Keratinocyte (primary cell): Measurements from ENCODE around the gene LONP2. TPM values are rescaled to one million over a fixed set of nuclear protein-coding genes. Genes with fewer than 3 reads are reported as not detected.

ENCODE experiments used
- DNase-seq: peaks from one replicate; pipeline ENCODE4 v3.0.0-alpha.2; 2011; ENCODE audit warnings: low read depth, missing footprints, low spot score
- FAIRE-seq: peaks from 2 replicates; lab custom pipeline; 2011; peaks lifted over from hg19 to GRCh38; lab: Jason Lieb, UNC
- H2AFZ ChIP-seq: 2 replicates; pipeline ENCODE4 v1.6.0; 2012; ENCODE audit warnings: low read length, control low read depth, inconsistent platforms; ENCODE audit not compliant: control insufficient read depth
- H3K27ac ChIP-seq: 2 replicates; pipeline ENCODE4 v1.5.1; 2011; ENCODE audit warnings: low read length; ENCODE audit not compliant: control insufficient read depth, insufficient read depth
- H3K27me3 ChIP-seq: 3 replicates; pipeline ENCODE4 v1.6.0; 2011; ENCODE audit warnings: low read length; ENCODE audit not compliant: control insufficient read depth, insufficient read depth; ENCODE audit errors: extremely low read depth
- H3K36me3 ChIP-seq, 2 experiments: 2 replicates in 1 of 2; 3 replicates in 1 of 2; pipeline ENCODE4 v1.5.1; 2011; ENCODE audit warnings: low read length in 2 of 2, mild to moderate bottlenecking in 1 of 2; ENCODE audit not compliant: control insufficient read depth in 2 of 2, insufficient read depth in 2 of 2; ENCODE audit errors: extremely low read depth in 1 of 2
- H3K4me1 ChIP-seq: 3 replicates; pipeline ENCODE4 v1.5.1; 2011; ENCODE audit warnings: low read length; ENCODE audit not compliant: control insufficient read depth, insufficient read depth; ENCODE audit errors: extremely low read depth
- H3K4me2 ChIP-seq: 3 replicates; pipeline ENCODE4 v1.6.0; 2011; ENCODE audit warnings: low read depth, low read length; ENCODE audit not compliant: control insufficient read depth, insufficient read depth; ENCODE audit errors: extremely low read depth
- H3K4me3 ChIP-seq, 3 experiments: fragments of 200-600 bp in 1 of 3; sonication (generic) in 1 of 3; 2 replicates in 2 of 3; 3 replicates in 1 of 3; pipeline ENCODE4 v1.5.1; 2011 to 2016; ENCODE audit warnings: low read length in 3 of 3, mild to moderate bottlenecking in 3 of 3, control low read depth in 2 of 3, inconsistent platforms in 1 of 3, low read depth in 1 of 3, mixed read lengths in 1 of 3, mixed run types in 1 of 3, moderate library complexity in 1 of 3; ENCODE audit not compliant: control insufficient read depth in 2 of 3, insufficient read depth in 2 of 3; ENCODE audit errors: extremely low read depth in 1 of 3
- H3K79me2 ChIP-seq: 2 replicates; pipeline ENCODE4 v1.6.0; 2012; ENCODE audit warnings: low read length; ENCODE audit not compliant: control insufficient read depth, insufficient read depth
- H3K9ac ChIP-seq: 3 replicates; pipeline ENCODE4 v1.6.0; 2011; ENCODE audit warnings: low read length; ENCODE audit not compliant: control insufficient read depth, insufficient read depth; ENCODE audit errors: extremely low read depth
- H3K9me1 ChIP-seq: 3 replicates; pipeline ENCODE4 v1.6.0; 2011; ENCODE audit warnings: low read length; ENCODE audit not compliant: control insufficient read depth, insufficient read depth; ENCODE audit errors: extremely low read depth
- H3K9me3 ChIP-seq: 2 replicates; pipeline ENCODE4 v1.5.1; 2012; ENCODE audit warnings: low read depth, low read length; ENCODE audit not compliant: control insufficient read depth
- H4K20me1 ChIP-seq: 3 replicates; pipeline ENCODE4 v1.6.0; 2011; ENCODE audit warnings: low read length; ENCODE audit not compliant: control insufficient read depth, insufficient read depth; ENCODE audit errors: extremely low read depth
- EZH2 ChIP-seq: IDR thresholded peaks from one replicate; pipeline ENCODE4 v1.6.1; 2012; ENCODE audit warnings: inconsistent platforms, mild to moderate bottlenecking, low read length, moderate library complexity
- dilution Hi-C: fragments of 300-500 bp; cut with MboI; formaldehyde crosslinking; loops from one replicate; pipeline ENCODE4 v1.7.0; 2020; ENCODE audit warnings: low sequenced_read_pairs; ENCODE audit not compliant: extremely low pct_ligation_motif_present
- polyA plus RNA-seq, 5 experiments: library from polyadenylated mRNA; depleted of rRNA in 3 of 5; stranded (reverse) in 3 of 5; stranded (forward) in 1 of 5; unstranded in 1 of 5; fragments of >200 nt; gene quantifications; 1 replicate in 1 of 5; 2 replicates in 3 of 5; 3 replicates in 1 of 5; pipeline versions ENCODE4 v1.2.1 to v1.2.3, GENCODE V29; 2011 to 2012; ENCODE audit warnings: missing spikeins in 2 of 5, low read depth in 1 of 5, low replicate concordance in 1 of 5
- TF ChIP-seq, protein P1 (sequence below), 3 experiments: IDR thresholded peaks in 1 of 3; conservative IDR thresholded peaks in 1 of 3; optimal IDR thresholded peaks in 1 of 3; 2 replicates in 2 of 3; 3 replicates in 1 of 3; pipeline versions ENCODE3 to v1.5.1; 2011; ENCODE audit warnings: low read length in 3 of 3, mild to moderate bottlenecking in 3 of 3, moderate library complexity in 2 of 3, control low read depth in 1 of 3, inconsistent platforms in 1 of 3; ENCODE audit not compliant: insufficient read depth in 2 of 3; ENCODE audit errors: extremely low read depth in 1 of 3

The LONP2 gene
- polyA plus RNA-seq, 1 donor (not counting 4 experiments of a cell fraction or from before 2014, with no cell fraction given): 49.4 TPM

DNA sequence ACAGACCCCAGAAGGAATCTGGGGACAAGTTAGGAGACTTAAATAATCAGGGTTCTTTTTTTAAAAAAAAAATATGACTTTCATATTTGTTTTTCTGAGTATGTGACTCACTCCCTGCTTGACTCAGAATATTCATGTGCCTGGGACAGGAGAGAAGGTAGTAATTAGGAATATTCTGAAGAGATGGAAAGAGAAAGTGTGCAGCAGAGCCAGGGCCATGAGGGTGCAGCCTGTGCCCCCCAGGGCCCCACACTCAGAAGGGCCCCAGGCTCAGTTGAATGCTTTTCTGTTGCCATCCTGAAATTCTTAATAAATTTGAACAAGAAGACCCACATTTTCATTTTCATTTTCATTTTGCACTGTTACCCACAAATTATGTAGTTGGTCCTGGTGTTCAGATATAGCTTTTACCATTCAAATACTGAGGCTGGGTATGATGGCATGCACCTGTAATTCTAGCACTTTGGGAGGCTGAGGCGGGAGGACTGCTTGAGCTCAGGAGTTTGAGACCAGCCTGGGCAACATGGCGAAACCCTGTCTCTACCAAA lies 11.5 kb upstream of the LONP2 start:
- no peak overlapping the region for H2AFZ ChIP-seq
- H3K4me2 ChIP-seq: no peak overlapping the region
- H3K79me2 ChIP-seq: no peaks in the 10 kb centered on the region
- no peaks in the 10 kb centered on the region for H3K4me1 ChIP-seq
- no peak overlapping the region for H3K9ac ChIP-seq
- no peaks in the 10 kb centered on the region for H4K20me1 ChIP-seq
- H3K9me1 ChIP-seq: no peaks in the 10 kb centered on the region
- DNase-seq (no peak), FAIRE-seq (no peak)
- dilution Hi-C loops: no loop called here
- H3K4me3 ChIP-seq: no peak overlapping the region
- H3K27me3 ChIP-seq: no peaks in the 10 kb centered on the region
- TF ChIP-seq, protein P1, sequence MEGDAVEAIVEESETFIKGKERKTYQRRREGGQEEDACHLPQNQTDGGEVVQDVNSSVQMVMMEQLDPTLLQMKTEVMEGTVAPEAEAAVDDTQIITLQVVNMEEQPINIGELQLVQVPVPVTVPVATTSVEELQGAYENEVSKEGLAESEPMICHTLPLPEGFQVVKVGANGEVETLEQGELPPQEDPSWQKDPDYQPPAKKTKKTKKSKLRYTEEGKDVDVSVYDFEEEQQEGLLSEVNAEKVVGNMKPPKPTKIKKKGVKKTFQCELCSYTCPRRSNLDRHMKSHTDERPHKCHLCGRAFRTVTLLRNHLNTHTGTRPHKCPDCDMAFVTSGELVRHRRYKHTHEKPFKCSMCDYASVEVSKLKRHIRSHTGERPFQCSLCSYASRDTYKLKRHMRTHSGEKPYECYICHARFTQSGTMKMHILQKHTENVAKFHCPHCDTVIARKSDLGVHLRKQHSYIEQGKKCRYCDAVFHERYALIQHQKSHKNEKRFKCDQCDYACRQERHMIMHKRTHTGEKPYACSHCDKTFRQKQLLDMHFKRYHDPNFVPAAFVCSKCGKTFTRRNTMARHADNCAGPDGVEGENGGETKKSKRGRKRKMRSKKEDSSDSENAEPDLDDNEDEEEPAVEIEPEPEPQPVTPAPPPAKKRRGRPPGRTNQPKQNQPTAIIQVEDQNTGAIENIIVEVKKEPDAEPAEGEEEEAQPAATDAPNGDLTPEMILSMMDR (optimal IDR thresholded peaks at IDR 0.05 in 1 of 3, IDR thresholded peaks at IDR 0.05 in 1 of 3, conservative IDR thresholded peaks at IDR 0.05 in 1 of 3; ENCODE audit: extremely low read depth in 1 of 3, insufficient read depth in 2 of 3, low read length in 3 of 3): no peak
- no peak for TF ChIP-seq EZH2
- H3K27ac ChIP-seq: no peak overlapping the region
- H3K36me3 ChIP-seq: no peaks in the 10 kb centered on the region
- H3K9me3 ChIP-seq: no peaks in the 10 kb centered on the region

DNA sequence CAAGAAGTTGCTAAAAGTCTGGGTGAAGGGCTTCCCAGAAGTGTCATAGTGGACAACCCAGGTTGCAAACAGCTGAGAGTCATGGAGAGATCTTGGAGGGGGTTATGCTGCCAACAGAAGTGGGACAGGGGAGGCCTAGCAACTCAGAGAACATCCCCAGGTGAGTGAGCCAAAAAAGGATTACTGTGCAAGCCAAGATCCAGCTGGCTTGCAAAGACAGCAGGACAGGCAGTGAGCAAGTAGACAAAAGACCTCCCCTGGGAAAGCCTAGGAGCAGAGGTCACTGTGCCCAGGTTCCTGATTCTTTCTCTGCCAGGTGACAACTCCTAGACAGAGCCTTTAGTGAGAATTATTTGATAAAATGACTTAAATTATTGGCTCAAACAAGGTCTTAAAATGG lies 9.5 kb upstream of the LONP2 start:
- no peak for FAIRE-seq

More for the DNA sequence above, 9.5 kb upstream of the LONP2 start:
- no peaks in the 10 kb centered on the region for H3K9me1 ChIP-seq
- dilution Hi-C loops: no loop called here
- no peaks in the 10 kb centered on the region for H4K20me1 ChIP-seq
- H3K4me2 ChIP-seq: no peak overlapping the region
- H3K4me3 ChIP-seq: no peak overlapping the region
- no peaks in the 10 kb centered on the region for H3K27me3 ChIP-seq
- H3K27ac ChIP-seq: no peak overlapping the region
- no peak for DNase-seq
- no peaks in the 10 kb centered on the region for H3K4me1 ChIP-seq
- H3K36me3 ChIP-seq: no peaks in the 10 kb centered on the region
- TF ChIP-seq EZH2: no peak
- TF ChIP-seq, protein P1 (optimal IDR thresholded peaks at IDR 0.05 in 1 of 3, IDR thresholded peaks at IDR 0.05 in 1 of 3, conservative IDR thresholded peaks at IDR 0.05 in 1 of 3; ENCODE audit: extremely low read depth in 1 of 3, insufficient read depth in 2 of 3, low read length in 3 of 3): no peak
- H2AFZ ChIP-seq: no peak overlapping the region
- H3K9me3 ChIP-seq: no peaks in the 10 kb centered on the region
- no peak overlapping the region for H3K9ac ChIP-seq
- H3K79me2 ChIP-seq: no peaks in the 10 kb centered on the region
